Sigmoid colon (tissue), 7 donors: ENCODE measurements around the gene KREMEN2. TPM values are rescaled to one million over a fixed set of nuclear protein-coding genes. Genes with fewer than 3 reads are reported as not detected.

Source experiments
- DNase-seq: peaks from one replicate; pipeline ENCODE4 v3.0.0-alpha.2; 2019
- H3K27ac ChIP-seq, 4 donors: fragments of 200-600 bp; sonication (generic); one replicate each; pipeline ENCODE4 v1.5.1; 2016 to 2019; ENCODE audit warnings: mild to moderate bottlenecking in 1 of 4
- H3K27me3 ChIP-seq, 3 donors: fragments of 200-600 bp; sonication (generic); one replicate each; pipeline ENCODE4 v1.5.1; 2019; ENCODE audit warnings: mild to moderate bottlenecking in 1 of 3
- H3K36me3 ChIP-seq, 4 donors: fragments of 200-600 bp; sonication (generic); one replicate each; pipeline ENCODE4 v1.5.1; 2016 to 2019
- H3K4me1 ChIP-seq, 4 donors: fragments of 200-600 bp; sonication (generic); one replicate each; pipeline ENCODE4 v1.5.1; 2017 to 2019
- H3K4me3 ChIP-seq, 4 donors: fragments of 200-600 bp; sonication (generic); one replicate each; pipeline ENCODE4 v1.5.1; 2017 to 2019; ENCODE audit warnings: mild to moderate bottlenecking in 2 of 4, moderate library complexity in 1 of 4
- H3K9me3 ChIP-seq, 4 donors: fragments of 200-600 bp in 3 of 4; sonication (generic) in 3 of 4; one replicate each; pipeline versions ENCODE4 v1.5.1 to v1.6.1; 2013 to 2019
- EP300 ChIP-seq, 4 donors: sonication (generic); formaldehyde crosslinking; IDR thresholded peaks; one replicate each; pipeline ENCODE4 v1.6.1; 2017; ENCODE audit warnings: antibody characterized with exemption in 4 of 4
- POLR2A ChIP-seq, 2 donors: fragments of 450-650 bp; IDR thresholded peaks; one replicate each; pipeline ENCODE4 v1.6.1; 2016; ENCODE audit warnings: antibody characterized with exemption in 2 of 2, mild to moderate bottlenecking in 2 of 2, moderate library complexity in 2 of 2
- POLR2AphosphoS5 ChIP-seq, 4 donors: sonication (generic); formaldehyde crosslinking; IDR thresholded peaks; one replicate each; pipeline ENCODE4 v1.6.1; 2017; ENCODE audit warnings: antibody characterized with exemption in 4 of 4
- WGBS, 2 donors: extraction: QIAGEN DNeasy Blood & Tissue Kit; methylation state at CpG; one replicate each; pipeline ENCODE4 v1.1.7; 2013; 5-methylcytosine and 5-hydroxymethylcytosine counted together
- intact Hi-C: fragments of 100-400 bp; cut with DNase I; formaldehyde crosslinking; loops from one replicate; pipeline ENCODE4 v1.15.1; 2023
- polyA plus RNA-seq, 3 donors: library from polyadenylated mRNA; stranded (reverse); fragments of 200-250 nt; gene quantifications; one replicate each; pipeline ENCODE4 v1.2.3, GENCODE V29; 2013
- total RNA-seq, 4 donors: library from RNA; depleted of rRNA; stranded (reverse); fragments of >200 nt; gene quantifications; one replicate each; pipeline ENCODE4 v1.1.0, GENCODE V29; 2016
- TF ChIP-seq, protein P1 (sequence below), 4 experiments: fragments of 450-650 bp in 3 of 4; fragments of 200-600 bp in 1 of 4; IDR thresholded peaks; one replicate each; pipeline ENCODE4 v1.5.1; 2016 to 2019; ENCODE audit warnings: antibody characterized with exemption in 4 of 4, mild to moderate bottlenecking in 3 of 4, moderate library complexity in 2 of 4
- donor health status: healthy with polysubstance abuse.
- donor health status: Bipolar disorder and iron deficiency.
- donor health status: healthy.

The KREMEN2 gene
- total and polyA plus RNA-seq, 7 donors = 1.0 to 1.8 (median 1.6) TPM; not detected in 4

- Histone ChIP-seq H3K4me3 (no peak overlapping the region), H3K36me3 (no peaks in the 10 kb centered on the region), H3K27me3 (peaks cover 2 to 34% (median 19%) of the 10 kb centered on the region in 3 donors), H3K9me3 (no peaks in the 10 kb centered on the region), H3K27ac (no peak overlapping the region), H3K4me1 (peaks cover 0 to 22% (median 21%) of the 10 kb centered on the region in 4 donors)
- TF ChIP-seq EP300 (IDR thresholded peaks at IDR 0.05) (no peak), POLR2AphosphoS5 (IDR thresholded peaks at IDR 0.05) (no peak), POLR2A (IDR thresholded peaks at IDR 0.05) (no peak)
- TF ChIP-seq, protein P1, sequence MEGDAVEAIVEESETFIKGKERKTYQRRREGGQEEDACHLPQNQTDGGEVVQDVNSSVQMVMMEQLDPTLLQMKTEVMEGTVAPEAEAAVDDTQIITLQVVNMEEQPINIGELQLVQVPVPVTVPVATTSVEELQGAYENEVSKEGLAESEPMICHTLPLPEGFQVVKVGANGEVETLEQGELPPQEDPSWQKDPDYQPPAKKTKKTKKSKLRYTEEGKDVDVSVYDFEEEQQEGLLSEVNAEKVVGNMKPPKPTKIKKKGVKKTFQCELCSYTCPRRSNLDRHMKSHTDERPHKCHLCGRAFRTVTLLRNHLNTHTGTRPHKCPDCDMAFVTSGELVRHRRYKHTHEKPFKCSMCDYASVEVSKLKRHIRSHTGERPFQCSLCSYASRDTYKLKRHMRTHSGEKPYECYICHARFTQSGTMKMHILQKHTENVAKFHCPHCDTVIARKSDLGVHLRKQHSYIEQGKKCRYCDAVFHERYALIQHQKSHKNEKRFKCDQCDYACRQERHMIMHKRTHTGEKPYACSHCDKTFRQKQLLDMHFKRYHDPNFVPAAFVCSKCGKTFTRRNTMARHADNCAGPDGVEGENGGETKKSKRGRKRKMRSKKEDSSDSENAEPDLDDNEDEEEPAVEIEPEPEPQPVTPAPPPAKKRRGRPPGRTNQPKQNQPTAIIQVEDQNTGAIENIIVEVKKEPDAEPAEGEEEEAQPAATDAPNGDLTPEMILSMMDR (IDR thresholded peaks at IDR 0.05) = no peak
- no peak for DNase-seq
- intact Hi-C loops = no loop called here
- 38 to 85% methylated on average over 5 of the region's 5 CpGs for WGBS, 2 donors
Observed at GRCh38 chr16:2973093-2973492, 9.0 kb downstream of the KREMEN2 start.

DNA sequence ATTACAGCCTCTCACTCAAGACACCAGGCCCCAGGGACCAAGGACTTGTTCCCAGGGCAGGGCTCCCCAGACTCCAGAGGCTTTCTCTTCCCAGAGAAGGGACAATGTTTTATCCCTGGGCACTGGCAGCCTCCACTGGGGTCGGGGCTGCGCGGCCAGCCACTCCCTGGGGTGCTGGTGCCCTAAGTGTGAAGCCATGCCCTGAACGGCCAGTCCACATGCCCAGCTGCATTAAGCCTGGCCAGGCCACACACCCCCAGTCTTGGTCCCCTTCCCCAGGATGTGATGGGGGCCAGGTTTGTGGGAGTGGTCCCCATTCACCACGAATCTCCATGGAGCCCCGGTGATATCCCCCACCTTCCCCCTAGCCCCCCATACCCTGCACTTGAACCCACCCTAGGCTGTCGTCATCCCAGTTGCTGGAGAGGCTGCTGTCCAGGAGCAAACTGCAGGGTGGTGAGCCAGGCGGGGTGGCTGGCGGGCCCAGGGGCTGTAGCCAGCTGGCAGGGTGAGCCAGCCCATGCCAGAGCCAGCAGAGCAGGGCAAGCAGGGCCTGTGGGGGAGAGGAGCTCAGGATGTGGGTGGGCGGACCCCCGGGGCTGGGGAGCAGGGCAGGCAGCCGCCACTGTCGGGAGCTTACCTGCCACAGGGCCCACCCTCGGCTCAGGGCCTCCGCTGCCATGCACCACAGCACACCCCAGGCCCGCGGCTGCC lies 9.7 kb downstream of the KREMEN2 start:
- Histone ChIP-seq H3K4me3 (no peak overlapping the region), H3K27me3 (peaks cover 0 to 34% (median 13%) of the 10 kb centered on the region in 3 donors), H3K9me3 (no peaks in the 10 kb centered on the region), H3K36me3 (no peaks in the 10 kb centered on the region), H3K4me1 (peaks cover 0 to 17% (median 15%) of the 10 kb centered on the region in 4 donors), H3K27ac (no peak overlapping the region)
- DNase-seq = no peak
- TF ChIP-seq POLR2AphosphoS5 (IDR thresholded peaks at IDR 0.05) (no peak), EP300 (IDR thresholded peaks at IDR 0.05) (no peak)
- WGBS, 2 donors = 85 to 87% methylated on average over 17 of the region's 17 CpGs
- intact Hi-C loops = no loop called here

GRCh38 chr16:2974319-2975056 lies 10.4 kb downstream of the KREMEN2 start:
- DNase-seq = no peak
- intact Hi-C loops = no loop called here
- Histone ChIP-seq H3K9me3 (no peaks in the 10 kb centered on the region), H3K4me3 (no peak overlapping the region), H3K4me1 (peaks cover 0 to 13% (median 11%) of the 10 kb centered on the region in 4 donors), H3K36me3 (no peaks in the 10 kb centered on the region), H3K27ac (no peak overlapping the region), H3K27me3 (peaks cover 4 to 39% (median 16%) of the 10 kb centered on the region in 3 donors)
- WGBS, 2 donors = 92 to 95% methylated on average over 15 of the region's 15 CpGs
- TF ChIP-seq, protein P1 (IDR thresholded peaks at IDR 0.05) = no peak
- no peak for TF ChIP-seq POLR2AphosphoS5 (IDR thresholded peaks at IDR 0.05)
- TF ChIP-seq EP300 (IDR thresholded peaks at IDR 0.05) = no peak
- TF ChIP-seq POLR2A (IDR thresholded peaks at IDR 0.05) = no peak

DNA sequence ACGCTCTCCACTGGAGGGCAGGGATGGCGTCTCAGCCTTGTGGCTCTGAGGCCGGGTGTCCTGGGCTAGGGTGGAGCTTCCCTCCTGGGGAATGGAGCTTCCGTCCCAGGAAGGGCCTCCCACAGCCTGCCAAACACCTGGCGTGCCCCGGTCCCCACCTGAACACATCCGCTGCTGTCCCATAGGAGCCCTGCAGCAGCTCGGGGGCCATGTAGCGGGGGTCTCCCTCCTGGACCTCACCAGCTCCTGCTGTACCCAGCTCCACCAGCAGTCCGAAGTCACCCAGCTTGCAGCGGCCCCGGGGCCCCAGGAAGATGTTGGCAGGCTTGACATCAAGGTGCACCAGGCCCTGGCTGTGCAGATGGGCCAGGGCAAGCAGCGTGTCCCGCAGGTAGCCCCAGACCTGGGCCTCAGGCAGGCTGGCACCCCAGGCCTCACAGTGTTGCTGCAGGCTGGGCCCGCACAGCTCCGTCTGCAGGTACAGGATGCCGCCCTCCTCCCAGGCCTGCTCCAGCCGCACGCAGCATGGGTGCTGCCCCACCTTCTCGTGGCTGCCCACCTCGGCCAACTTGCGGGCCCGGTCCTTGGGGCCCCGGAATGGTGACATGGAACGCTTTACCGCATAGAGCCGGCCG lies 11.2 kb downstream of the KREMEN2 start:
- H3K4me3 ChIP-seq = no peak overlapping the region
- peaks cover 0 to 12% (median 10%) of the 10 kb centered on the region in 4 donors for H3K4me1 ChIP-seq
- whole genome bisulfite sequencing, 2 donors = 94 to 95% methylated on average over 28 of the region's 28 CpGs
- no peaks in the 10 kb centered on the region for H3K36me3 ChIP-seq
- TF ChIP-seq EP300 (IDR thresholded peaks at IDR 0.05) (no peak), POLR2AphosphoS5 (IDR thresholded peaks at IDR 0.05) (no peak), POLR2A (IDR thresholded peaks at IDR 0.05) (no peak)
- TF ChIP-seq, protein P1 (IDR thresholded peaks at IDR 0.05) = no peak
- DNase-seq = no peak
- intact Hi-C loops = no loop called here
- peaks cover 7 to 38% (median 13%) of the 10 kb centered on the region in 3 donors for H3K27me3 ChIP-seq
- no peaks in the 10 kb centered on the region for H3K9me3 ChIP-seq
- H3K27ac ChIP-seq = no peak overlapping the region

GRCh38 chr16:2976201-2976600 lies 12.1 kb downstream of the KREMEN2 start:
- peaks cover 0 to 15% (median 13%) of the 10 kb centered on the region in 4 donors for H3K4me1 ChIP-seq
- intact Hi-C loops = no loop called here
- no peak for DNase-seq
- TF ChIP-seq EP300 (IDR thresholded peaks at IDR 0.05) (no peak), POLR2A (IDR thresholded peaks at IDR 0.05) (no peak), POLR2AphosphoS5 (IDR thresholded peaks at IDR 0.05) (no peak)
- TF ChIP-seq, protein P1 (IDR thresholded peaks at IDR 0.05) = no peak
- no peaks in the 10 kb centered on the region for H3K9me3 ChIP-seq
- peaks cover 7 to 29% (median 9%) of the 10 kb centered on the region in 3 donors for H3K27me3 ChIP-seq
- H3K27ac ChIP-seq = no peak overlapping the region
- WGBS, 2 donors = 86 to 94% methylated on average over 7 of the region's 7 CpGs
- no peaks in the 10 kb centered on the region for H3K36me3 ChIP-seq
- H3K4me3 ChIP-seq = no peak overlapping the region
